ENCODE measurements around the gene ETV1.
"Not testable (repeated sequence)": the region's sequence is repeated elsewhere in the genome, so short reads cannot be mapped to it uniquely, and the experiment has no call there.

The ETV1 gene

DNA sequence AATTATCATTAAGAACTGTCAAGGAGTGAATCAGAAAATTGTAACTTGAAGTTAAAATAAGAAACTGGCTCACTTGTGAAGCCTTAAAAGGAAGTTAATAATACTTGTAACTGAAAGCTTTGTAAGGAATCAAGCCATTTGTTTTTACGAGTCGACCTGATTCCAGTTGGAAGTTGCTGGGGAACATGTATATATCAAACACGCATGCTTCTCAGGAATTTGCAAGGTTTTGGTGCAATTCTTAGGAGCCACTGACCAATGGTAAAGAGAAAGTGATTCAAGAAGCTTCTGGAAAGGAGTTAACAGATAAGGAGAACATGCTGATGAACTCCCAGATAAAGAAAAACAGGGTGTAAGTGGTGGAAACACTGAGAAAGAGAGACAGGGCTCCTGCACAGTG is 56.4 kb downstream of the ETV1 start:
- no peaks in the 10 kb centered on the region for H3K9me3 ChIP-seq (ENCODE audit: control insufficient read depth in 1 of 2, low read length in 2 of 2)
- H3K27me3 ChIP-seq (ENCODE audit: control insufficient read depth in 1 of 2, insufficient read depth in 2 of 2, low read length in 2 of 2) = no peaks in the 10 kb centered on the region
- H3K9ac ChIP-seq (ENCODE audit: low read depth in 1 of 2, low read length in 2 of 2) = no peak overlapping the region
- no peaks in the 10 kb centered on the region for H3K36me3 ChIP-seq (ENCODE audit: control insufficient read depth in 1 of 2, insufficient read depth in 2 of 2, low read length in 2 of 2)
- H3K27ac ChIP-seq (ENCODE audit: low read depth, low read length) = no peak overlapping the region
- H3K4me1 ChIP-seq (ENCODE audit: control insufficient read depth in 1 of 2, insufficient read depth in 2 of 2, low read length in 2 of 2) = no peaks in the 10 kb centered on the region
- H3K4me3 ChIP-seq (ENCODE audit: low read depth in 1 of 2, low read length in 2 of 2) = no peak overlapping the region

DNA sequence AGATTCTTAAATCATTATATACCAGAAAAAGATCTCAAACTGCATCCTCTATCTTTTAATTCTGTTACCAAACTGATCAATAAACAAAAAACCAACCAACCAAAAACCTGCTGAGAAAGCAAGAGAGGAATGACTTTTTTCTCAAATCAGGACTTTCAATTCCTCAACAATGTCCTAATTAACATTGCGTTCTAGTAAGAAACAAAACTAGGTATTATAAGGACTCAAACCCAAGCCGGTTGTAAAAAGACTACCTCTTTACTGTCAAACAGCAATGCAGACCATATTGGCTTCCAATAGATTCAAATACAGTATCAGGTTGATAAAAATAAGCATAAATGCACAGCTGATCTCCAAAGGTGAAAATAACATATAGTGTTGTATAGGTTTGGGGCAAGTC is 57.3 kb downstream of the ETV1 start:
- H3K9me3 ChIP-seq (ENCODE audit: control insufficient read depth in 1 of 2, low read length in 2 of 2) = no peaks in the 10 kb centered on the region
- H3K4me1 ChIP-seq (ENCODE audit: control insufficient read depth in 1 of 2, insufficient read depth in 2 of 2, low read length in 2 of 2) = no peaks in the 10 kb centered on the region
- H3K36me3 ChIP-seq (ENCODE audit: control insufficient read depth in 1 of 2, insufficient read depth in 2 of 2, low read length in 2 of 2) = no peaks in the 10 kb centered on the region
- H3K27ac ChIP-seq (ENCODE audit: low read depth, low read length) = no peak overlapping the region
- no peak overlapping the region for H3K9ac ChIP-seq (ENCODE audit: low read depth in 1 of 2, low read length in 2 of 2)
- H3K4me3 ChIP-seq (ENCODE audit: low read depth in 1 of 2, low read length in 2 of 2) = no peak overlapping the region
- no peaks in the 10 kb centered on the region for H3K27me3 ChIP-seq (ENCODE audit: control insufficient read depth in 1 of 2, insufficient read depth in 2 of 2, low read length in 2 of 2)

DNA sequence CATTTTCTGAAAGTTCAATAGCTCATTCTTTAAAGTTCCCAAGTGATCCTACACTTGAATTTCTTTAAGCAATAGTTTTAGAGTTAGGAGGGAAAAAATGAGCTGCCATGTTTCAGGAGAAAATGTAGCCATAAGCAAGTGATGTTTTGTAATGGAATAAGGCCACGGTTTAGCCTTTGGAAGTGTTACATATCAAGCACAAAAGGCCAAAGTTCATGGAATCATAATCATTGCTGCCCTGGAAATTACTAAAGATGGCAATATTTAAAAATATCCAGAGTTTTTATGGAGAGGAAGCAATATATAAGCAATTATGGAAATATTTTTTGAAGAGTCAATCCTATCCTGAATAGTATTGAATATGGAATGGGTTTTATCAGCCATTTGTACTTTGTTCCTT is 68.4 kb downstream of the ETV1 start:
- Histone ChIP-seq H3K4me3 (ENCODE audit: low read depth in 1 of 2, low read length in 2 of 2) (no peak overlapping the region), H3K27me3 (ENCODE audit: control insufficient read depth in 1 of 2, insufficient read depth in 2 of 2, low read length in 2 of 2) (no peaks in the 10 kb centered on the region), H3K36me3 (ENCODE audit: control insufficient read depth in 1 of 2, insufficient read depth in 2 of 2, low read length in 2 of 2) (no peaks in the 10 kb centered on the region), H3K9me3 (ENCODE audit: control insufficient read depth in 1 of 2, low read length in 2 of 2) (no peaks in the 10 kb centered on the region), H3K9ac (ENCODE audit: low read depth in 1 of 2, low read length in 2 of 2) (no peak overlapping the region), H3K4me1 (ENCODE audit: control insufficient read depth in 1 of 2, insufficient read depth in 2 of 2, low read length in 2 of 2) (peaks cover 0 to 13% of the 10 kb centered on the region in 2 donors), H3K27ac (ENCODE audit: low read depth, low read length) (no peak overlapping the region)

DNA sequence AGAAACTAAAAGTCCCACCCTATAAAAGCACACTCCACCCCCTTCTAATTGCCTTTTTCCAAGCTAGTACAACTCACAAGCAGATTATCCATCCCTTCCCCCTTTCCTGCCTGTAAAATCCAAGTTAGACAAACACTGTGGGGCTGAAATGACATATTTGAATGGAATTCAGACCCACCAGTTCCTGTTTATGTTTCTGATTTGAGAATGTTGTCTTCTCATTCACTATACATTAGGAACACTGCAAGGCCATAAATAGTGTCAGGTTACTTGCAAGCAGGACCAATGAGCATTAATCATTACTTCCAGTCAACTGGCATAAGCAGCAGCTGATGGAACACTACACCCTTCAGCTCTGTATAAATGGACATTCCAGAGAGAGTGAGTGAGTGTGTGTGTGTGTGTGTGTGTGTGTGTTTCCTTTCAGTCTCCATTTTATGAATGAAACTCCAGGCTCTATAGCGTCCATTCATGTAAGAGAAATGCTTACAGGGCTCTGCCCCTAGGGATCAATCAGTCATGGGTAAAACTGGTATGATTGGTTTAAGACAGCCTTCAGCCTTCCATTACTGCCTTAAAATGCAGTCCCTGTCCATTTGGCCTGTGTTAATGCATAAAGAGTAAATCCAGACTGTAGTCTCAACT is 69.3 kb downstream of the ETV1 start:
- H3K4me1 ChIP-seq (ENCODE audit: control insufficient read depth in 1 of 2, insufficient read depth in 2 of 2, low read length in 2 of 2) = peaks cover 0 to 13% of the 10 kb centered on the region in 2 donors
- H3K27me3 ChIP-seq (ENCODE audit: control insufficient read depth in 1 of 2, insufficient read depth in 2 of 2, low read length in 2 of 2) = no peaks in the 10 kb centered on the region
- H3K9me3 ChIP-seq (ENCODE audit: control insufficient read depth in 1 of 2, low read length in 2 of 2) = no peaks in the 10 kb centered on the region
- no peaks in the 10 kb centered on the region for H3K36me3 ChIP-seq (ENCODE audit: control insufficient read depth in 1 of 2, insufficient read depth in 2 of 2, low read length in 2 of 2)
- H3K27ac ChIP-seq (ENCODE audit: low read depth, low read length) = no peak overlapping the region
- no peak overlapping the region for H3K9ac ChIP-seq (ENCODE audit: low read depth in 1 of 2, low read length in 2 of 2)
- no peak overlapping the region for H3K4me3 ChIP-seq (ENCODE audit: low read depth in 1 of 2, low read length in 2 of 2)

DNA sequence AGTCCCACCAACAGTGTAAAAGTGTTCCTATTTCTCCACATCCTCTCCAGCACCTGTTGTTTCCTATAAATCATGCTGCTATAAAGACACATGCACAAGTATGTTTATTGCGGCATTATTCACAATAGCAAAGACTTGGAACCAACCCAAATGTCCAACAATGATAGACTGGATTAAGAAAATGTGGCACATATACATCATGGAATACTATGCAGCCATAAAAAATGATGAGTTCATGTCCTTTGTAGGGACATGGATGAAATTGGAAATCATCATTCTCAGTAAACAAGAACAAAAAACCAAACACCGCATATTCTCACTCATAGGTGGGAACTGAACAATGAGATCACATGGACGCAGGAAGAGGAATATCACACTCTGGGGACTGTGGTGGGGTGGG is 71.1 kb downstream of the ETV1 start:
- H3K27me3 ChIP-seq (ENCODE audit: control insufficient read depth in 1 of 2, insufficient read depth in 2 of 2, low read length in 2 of 2); H3K9me3 ChIP-seq (ENCODE audit: control insufficient read depth in 1 of 2, low read length in 2 of 2): not testable (repeated sequence)

DNA sequence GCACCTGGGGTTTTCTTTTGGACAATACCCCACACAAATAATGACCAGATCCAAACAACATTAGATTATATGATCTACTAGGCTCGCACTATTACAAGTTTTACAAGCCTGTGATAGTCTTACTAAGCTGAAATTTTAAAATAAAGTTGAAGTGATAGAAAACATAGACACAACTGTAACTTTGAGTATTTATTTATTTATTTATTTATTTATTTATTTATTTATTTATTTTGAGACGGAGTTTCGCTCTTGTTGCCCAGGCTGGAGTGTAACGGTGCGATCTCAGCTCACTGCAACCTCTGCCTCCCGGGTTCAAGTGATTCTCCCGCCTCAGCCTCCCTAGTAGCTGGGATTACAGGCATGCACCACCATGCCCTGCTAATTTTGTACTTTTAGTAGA is 72.4 kb downstream of the ETV1 start:
- not testable (repeated sequence) for H3K36me3 ChIP-seq (ENCODE audit: control insufficient read depth in 1 of 2, insufficient read depth in 2 of 2, low read length in 2 of 2); H3K27me3 ChIP-seq (ENCODE audit: control insufficient read depth in 1 of 2, insufficient read depth in 2 of 2, low read length in 2 of 2); H3K9ac ChIP-seq (ENCODE audit: low read depth in 1 of 2, low read length in 2 of 2); H3K4me3 ChIP-seq (ENCODE audit: low read depth in 1 of 2, low read length in 2 of 2); H3K27ac ChIP-seq (ENCODE audit: low read depth, low read length); H3K9me3 ChIP-seq (ENCODE audit: control insufficient read depth in 1 of 2, low read length in 2 of 2)
- peaks cover 3 to 20% of the 10 kb centered on the region in 2 donors for H3K4me1 ChIP-seq (ENCODE audit: control insufficient read depth in 1 of 2, insufficient read depth in 2 of 2, low read length in 2 of 2)

More for the DNA sequence above, 71.1 kb downstream of the ETV1 start:
- H3K4me3 ChIP-seq (ENCODE audit: low read depth in 1 of 2, low read length in 2 of 2); H3K27ac ChIP-seq (ENCODE audit: low read depth, low read length); H3K36me3 ChIP-seq (ENCODE audit: control insufficient read depth in 1 of 2, insufficient read depth in 2 of 2, low read length in 2 of 2); H3K9ac ChIP-seq (ENCODE audit: low read depth in 1 of 2, low read length in 2 of 2): not testable (repeated sequence)
- H3K4me1 ChIP-seq (ENCODE audit: control insufficient read depth in 1 of 2, insufficient read depth in 2 of 2, low read length in 2 of 2) = peaks cover 0 to 13% of the 10 kb centered on the region in 2 donors

DNA sequence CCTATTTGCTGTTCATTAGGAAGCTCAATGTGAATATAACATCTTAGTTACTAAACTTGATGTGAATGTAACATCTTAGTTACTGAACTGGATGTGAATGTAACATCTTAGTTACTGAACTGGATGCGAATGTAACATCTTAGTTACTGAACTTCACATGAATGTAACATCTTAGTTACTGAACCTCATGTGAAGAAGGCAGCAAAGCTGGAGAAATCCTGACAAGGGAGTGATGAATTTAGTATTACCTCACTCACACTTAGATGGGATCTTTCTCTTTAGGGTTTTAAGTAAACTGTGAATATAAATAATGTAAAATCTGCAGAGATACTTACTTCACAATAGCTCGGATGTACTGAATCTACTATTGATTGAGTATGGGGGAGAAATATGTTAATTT is 73.6 kb downstream of the ETV1 start:
- no peak overlapping the region for H3K4me3 ChIP-seq (ENCODE audit: low read depth in 1 of 2, low read length in 2 of 2)
- peaks cover 3 to 19% of the 10 kb centered on the region in 2 donors for H3K4me1 ChIP-seq (ENCODE audit: control insufficient read depth in 1 of 2, insufficient read depth in 2 of 2, low read length in 2 of 2)
- H3K36me3 ChIP-seq (ENCODE audit: control insufficient read depth in 1 of 2, insufficient read depth in 2 of 2, low read length in 2 of 2) = no peaks in the 10 kb centered on the region
- no peaks in the 10 kb centered on the region for H3K9me3 ChIP-seq (ENCODE audit: control insufficient read depth in 1 of 2, low read length in 2 of 2)
- H3K27me3 ChIP-seq (ENCODE audit: control insufficient read depth in 1 of 2, insufficient read depth in 2 of 2, low read length in 2 of 2) = no peaks in the 10 kb centered on the region
- no peak overlapping the region for H3K27ac ChIP-seq (ENCODE audit: low read depth, low read length)
- no peak overlapping the region for H3K9ac ChIP-seq (ENCODE audit: low read depth in 1 of 2, low read length in 2 of 2)

DNA sequence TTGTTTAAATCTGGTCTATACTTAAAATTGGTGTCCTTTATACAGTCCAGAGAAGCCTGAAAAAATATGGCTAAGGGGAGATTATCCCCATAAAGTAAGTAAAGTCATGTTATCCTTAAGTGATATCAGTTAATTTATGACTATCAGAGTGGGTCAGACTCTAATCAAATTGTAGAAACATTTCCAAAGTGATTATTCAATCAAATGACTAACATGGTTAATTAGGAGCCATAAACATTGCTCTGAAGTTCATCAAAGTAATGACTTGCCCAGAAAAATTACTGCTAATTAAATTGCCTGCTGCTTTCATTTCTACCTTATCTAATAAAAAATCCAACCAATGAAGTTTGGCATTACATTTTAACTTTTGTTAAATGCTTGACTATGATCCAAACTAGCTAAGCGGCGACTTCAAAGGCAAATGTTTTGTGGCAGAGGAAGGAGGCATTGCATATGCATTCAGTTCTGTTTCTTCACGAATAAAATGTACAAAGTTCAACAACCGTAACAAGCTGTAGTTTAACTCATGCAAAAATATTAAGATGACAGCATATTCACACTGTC is 76.7 kb downstream of the ETV1 start:
- no peaks in the 10 kb centered on the region for H3K27me3 ChIP-seq (ENCODE audit: control insufficient read depth in 1 of 2, insufficient read depth in 2 of 2, low read length in 2 of 2)
- no peak overlapping the region for H3K9ac ChIP-seq (ENCODE audit: low read depth in 1 of 2, low read length in 2 of 2)
- no peak overlapping the region for H3K4me3 ChIP-seq (ENCODE audit: low read depth in 1 of 2, low read length in 2 of 2)
- no peak overlapping the region for H3K27ac ChIP-seq (ENCODE audit: low read depth, low read length)
- no peaks in the 10 kb centered on the region for H3K9me3 ChIP-seq (ENCODE audit: control insufficient read depth in 1 of 2, low read length in 2 of 2)
- peaks cover 3 to 8% of the 10 kb centered on the region in 2 donors for H3K4me1 ChIP-seq (ENCODE audit: control insufficient read depth in 1 of 2, insufficient read depth in 2 of 2, low read length in 2 of 2)
- no peaks in the 10 kb centered on the region for H3K36me3 ChIP-seq (ENCODE audit: control insufficient read depth in 1 of 2, insufficient read depth in 2 of 2, low read length in 2 of 2)

DNA sequence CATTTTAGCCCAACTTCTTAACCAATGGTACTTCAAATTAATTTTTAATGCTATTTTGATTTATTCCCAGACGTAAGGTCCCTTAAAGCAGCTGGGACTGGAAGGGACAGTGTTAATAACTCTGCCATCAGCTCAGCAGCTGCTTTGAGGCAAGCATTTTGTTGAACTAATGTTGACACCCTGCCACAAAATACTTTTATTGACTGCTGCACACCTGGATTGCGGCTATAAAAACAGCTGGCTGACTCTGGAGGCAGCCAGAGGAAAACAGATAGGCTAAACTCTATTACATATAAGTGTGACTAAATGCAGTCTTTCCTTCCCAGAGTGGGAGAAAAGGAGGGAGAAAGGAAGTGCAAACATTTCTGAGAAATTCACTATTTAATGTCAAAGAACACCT is 77.6 kb downstream of the ETV1 start:
- no peak overlapping the region for H3K4me3 ChIP-seq (ENCODE audit: low read depth in 1 of 2, low read length in 2 of 2)
- no peaks in the 10 kb centered on the region for H3K9me3 ChIP-seq (ENCODE audit: control insufficient read depth in 1 of 2, low read length in 2 of 2)
- no peaks in the 10 kb centered on the region for H3K27me3 ChIP-seq (ENCODE audit: control insufficient read depth in 1 of 2, insufficient read depth in 2 of 2, low read length in 2 of 2)
- H3K9ac ChIP-seq (ENCODE audit: low read depth in 1 of 2, low read length in 2 of 2) = no peak overlapping the region
- no peak overlapping the region for H3K27ac ChIP-seq (ENCODE audit: low read depth, low read length)
- H3K4me1 ChIP-seq (ENCODE audit: control insufficient read depth in 1 of 2, insufficient read depth in 2 of 2, low read length in 2 of 2) = peaks cover 3 to 8% of the 10 kb centered on the region in 2 donors
- H3K36me3 ChIP-seq (ENCODE audit: control insufficient read depth in 1 of 2, insufficient read depth in 2 of 2, low read length in 2 of 2) = no peaks in the 10 kb centered on the region

DNA sequence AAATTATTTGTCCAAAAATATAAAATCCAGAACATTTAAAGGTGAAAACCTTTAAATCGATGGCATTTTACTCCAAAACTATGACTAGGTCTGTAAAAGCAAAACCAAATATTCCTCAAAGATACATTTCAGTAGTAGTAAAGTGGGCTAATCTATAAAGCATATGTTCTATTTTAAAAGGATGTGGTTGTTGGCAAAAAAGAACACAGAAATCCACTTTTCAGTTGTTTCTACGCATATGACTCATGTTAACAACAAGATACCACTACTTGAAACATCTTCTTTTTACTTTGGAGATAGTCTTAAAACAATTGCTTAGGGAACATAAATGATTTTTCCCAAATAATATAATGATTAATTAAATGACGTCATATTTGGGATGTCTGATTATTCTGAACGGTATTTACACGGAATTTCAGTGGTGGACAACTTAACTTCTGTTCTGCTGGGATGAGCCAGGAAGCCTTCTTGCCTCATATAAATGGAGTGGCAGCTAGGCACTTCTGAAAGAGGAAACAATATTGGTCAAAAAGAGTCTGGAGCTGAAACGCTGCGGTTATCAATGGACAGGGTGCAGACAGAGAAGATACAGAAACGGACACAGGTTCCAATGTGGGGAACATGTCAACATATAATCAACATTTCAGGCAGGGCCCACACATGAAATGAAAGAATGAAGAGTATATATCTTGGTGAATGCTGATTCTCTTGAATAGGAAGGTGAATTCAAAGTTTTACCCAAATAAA is 78.5 kb downstream of the ETV1 start:
- Histone ChIP-seq H3K27ac (ENCODE audit: low read depth, low read length) (no peak overlapping the region), H3K4me1 (ENCODE audit: control insufficient read depth in 1 of 2, insufficient read depth in 2 of 2, low read length in 2 of 2) (peaks cover 3 to 8% of the 10 kb centered on the region in 2 donors), H3K27me3 (ENCODE audit: control insufficient read depth in 1 of 2, insufficient read depth in 2 of 2, low read length in 2 of 2) (no peaks in the 10 kb centered on the region), H3K4me3 (ENCODE audit: low read depth in 1 of 2, low read length in 2 of 2) (no peak overlapping the region), H3K9ac (ENCODE audit: low read depth in 1 of 2, low read length in 2 of 2) (no peak overlapping the region), H3K9me3 (ENCODE audit: control insufficient read depth in 1 of 2, low read length in 2 of 2) (no peaks in the 10 kb centered on the region), H3K36me3 (ENCODE audit: control insufficient read depth in 1 of 2, insufficient read depth in 2 of 2, low read length in 2 of 2) (no peaks in the 10 kb centered on the region)
